ENCODE data around the gene ADARB2.

Gene ADARB2

GRCh38 chr10:1581189-1581588 is 156.1 kb downstream of the ADARB2 start:
- DNase-seq = no peak

GRCh38 chr10:1579671-1580070 is 157.7 kb downstream of the ADARB2 start:
- DNase-seq = no peak

GRCh38 chr10:1579141-1579491 is 158.2 kb downstream of the ADARB2 start:
- DNase-seq = no peak

GRCh38 chr10:1578392-1579140 is 158.8 kb downstream of the ADARB2 start:
- DNase-seq = no peak

GRCh38 chr10:1577945-1578344 is 159.4 kb downstream of the ADARB2 start:
- no peak for DNase-seq

- no peak for DNase-seq
These were observed 160.0 kb downstream of the ADARB2 start for GRCh38 chr10:1577373-1577770.

- DNase-seq = no peak
These were observed 160.6 kb downstream of the ADARB2 start for GRCh38 chr10:1576467-1577372.

- no peak for DNase-seq
These were observed 161.7 kb downstream of the ADARB2 start for GRCh38 chr10:1575481-1576244.

- DNase-seq = no peak
These were observed 162.6 kb downstream of the ADARB2 start for GRCh38 chr10:1574719-1575118.

- DNase-seq = no peak
These were observed 163.3 kb downstream of the ADARB2 start for GRCh38 chr10:1573981-1574380.

- DNase-seq = no peak
These were observed 163.9 kb downstream of the ADARB2 start for GRCh38 chr10:1573334-1573969.

GRCh38 chr10:1572519-1573333 is 164.6 kb downstream of the ADARB2 start:
- DNase-seq = no peak

GRCh38 chr10:1571587-1572237 is 165.6 kb downstream of the ADARB2 start:
- no peak for DNase-seq

- DNase-seq = no peak
These were observed 166.8 kb downstream of the ADARB2 start for GRCh38 chr10:1570416-1571051.

GRCh38 chr10:1569208-1569607 is 168.1 kb downstream of the ADARB2 start:
- DNase-seq = no peak

- no peak for DNase-seq
These were observed 169.4 kb downstream of the ADARB2 start for GRCh38 chr10:1567742-1568495.

- no peak for DNase-seq
These were observed 170.2 kb downstream of the ADARB2 start for GRCh38 chr10:1567152-1567551.

GRCh38 chr10:1564791-1565190 is 172.5 kb downstream of the ADARB2 start:
- DNase-seq = no peak

- no peak for DNase-seq
These were observed 174.3 kb downstream of the ADARB2 start for GRCh38 chr10:1563028-1563427.

- no peak for DNase-seq
These were observed 175.5 kb downstream of the ADARB2 start for GRCh38 chr10:1561731-1562337.
